Vagina (tissue), 2 donors: Measurements from ENCODE around the gene FGGY. TPM values are rescaled to one million over a fixed set of nuclear protein-coding genes. Genes with fewer than 3 reads are reported as not detected.
"Not testable (repeated sequence)": the region's sequence is repeated elsewhere in the genome, so short reads cannot be mapped to it uniquely, and the experiment has no call there.

Experiments used
- DNase-seq, 2 donors: peaks; one replicate each; pipeline ENCODE4 v3.0.0-alpha.2; 2017; ENCODE audit errors: extremely low spot score in 2 of 2
- H3K27ac ChIP-seq: fragments of 200-600 bp; sonication (generic); one replicate; pipeline ENCODE4 v1.5.1; 2019
- H3K27me3 ChIP-seq: fragments of 200-600 bp; sonication (generic); one replicate; pipeline ENCODE4 v1.5.1; 2019
- H3K36me3 ChIP-seq, 2 donors: fragments of 200-600 bp; sonication (generic); one replicate each; pipeline ENCODE4 v1.5.1; 2017 to 2019
- H3K4me1 ChIP-seq: fragments of 200-600 bp; sonication (generic); one replicate; pipeline ENCODE4 v1.5.1; 2019
- H3K4me3 ChIP-seq, 2 donors: fragments of 200-600 bp; sonication (generic); 1 replicate in 1 of 2; 2 replicates in 1 of 2; pipeline ENCODE4 v1.5.1; 2016 to 2019
- H3K9me3 ChIP-seq: fragments of 200-600 bp; sonication (generic); one replicate; pipeline ENCODE4 v1.5.1; 2019
- CTCF ChIP-seq, 3 experiments: fragments of 450-650 bp in 2 of 3; fragments of 200-600 bp in 1 of 3; sonication (generic) in 1 of 3; IDR thresholded peaks; one replicate each; pipeline ENCODE4 v1.5.1; 2017 to 2019; ENCODE audit warnings: antibody characterized with exemption in 3 of 3, mild to moderate bottlenecking in 2 of 3, moderate library complexity in 2 of 3
- POLR2A ChIP-seq, 2 donors: fragments of 450-650 bp; IDR thresholded peaks; one replicate each; pipeline ENCODE4 v1.6.1; 2017; ENCODE audit warnings: antibody characterized with exemption in 2 of 2, mild to moderate bottlenecking in 2 of 2, moderate library complexity in 2 of 2
- POLR2AphosphoS5 ChIP-seq, 2 donors: sonication (generic); formaldehyde crosslinking; IDR thresholded peaks; one replicate each; pipeline ENCODE4 v1.9.0; 2017; ENCODE audit warnings: antibody characterized with exemption in 2 of 2, mild to moderate bottlenecking in 2 of 2, low read depth in 1 of 2; ENCODE audit not compliant: insufficient read depth in 1 of 2
- intact Hi-C: fragments of 100-400 bp; cut with DNase I; formaldehyde crosslinking; loops from one replicate; pipeline ENCODE4 v1.15.1; 2023
- total RNA-seq: library from RNA; depleted of rRNA; stranded (reverse); fragments of >200 nt; gene quantifications from one replicate; pipeline ENCODE4 v1.2.3, GENCODE V29; 2016

FGGY gene
- total RNA-seq, 1 donor from 2014 or later = 11.8 TPM

- Histone ChIP-seq H3K27me3 (no peaks in the 10 kb centered on the region), H3K4me1 (no peaks in the 10 kb centered on the region), H3K4me3 (no peak overlapping the region), H3K27ac (no peak overlapping the region), H3K36me3 (no peaks in the 10 kb centered on the region), H3K9me3 (no peaks in the 10 kb centered on the region)
- no peak for DNase-seq
- intact Hi-C loops = no loop called here
- TF ChIP-seq POLR2AphosphoS5 (IDR thresholded peaks at IDR 0.05; ENCODE audit: insufficient read depth in 1 of 2, low read depth in 1 of 2) (no peak), POLR2A (IDR thresholded peaks at IDR 0.05) (no peak), CTCF (IDR thresholded peaks at IDR 0.05) (no peak)
Observed at GRCh38 chr1:59556398-59556797, 259.5 kb downstream of the FGGY start.

GRCh38 chr1:59556802-59557548, 260.1 kb downstream of the FGGY start:
- Histone ChIP-seq H3K36me3 (no peaks in the 10 kb centered on the region), H3K4me3 (no peak overlapping the region), H3K9me3 (no peaks in the 10 kb centered on the region), H3K27ac (no peak overlapping the region), H3K27me3 (no peaks in the 10 kb centered on the region), H3K4me1 (no peaks in the 10 kb centered on the region)
- TF ChIP-seq POLR2A (IDR thresholded peaks at IDR 0.05) = no peak
- TF ChIP-seq CTCF (IDR thresholded peaks at IDR 0.05) = no peak
- TF ChIP-seq POLR2AphosphoS5 (IDR thresholded peaks at IDR 0.05; ENCODE audit: insufficient read depth in 1 of 2, low read depth in 1 of 2) = no peak
- no peak for DNase-seq
- intact Hi-C loops = no loop called here

GRCh38 chr1:59557549-59557885, 260.6 kb downstream of the FGGY start:
- H3K27me3 ChIP-seq = no peaks in the 10 kb centered on the region
- no peak overlapping the region for H3K4me3 ChIP-seq
- intact Hi-C loops = no loop called here
- H3K4me1 ChIP-seq = no peaks in the 10 kb centered on the region
- H3K36me3 ChIP-seq = no peaks in the 10 kb centered on the region
- H3K9me3 ChIP-seq = no peaks in the 10 kb centered on the region
- H3K27ac ChIP-seq = no peak overlapping the region
- TF ChIP-seq POLR2AphosphoS5 (IDR thresholded peaks at IDR 0.05; ENCODE audit: insufficient read depth in 1 of 2, low read depth in 1 of 2) (no peak), CTCF (IDR thresholded peaks at IDR 0.05) (no peak), POLR2A (IDR thresholded peaks at IDR 0.05) (no peak)
- no peak for DNase-seq

GRCh38 chr1:59558580-59558979, 261.7 kb downstream of the FGGY start:
- H3K4me3 ChIP-seq, intact Hi-C loops, H3K27me3 ChIP-seq: not testable (repeated sequence)

GRCh38 chr1:59560807-59561450, 264.0 kb downstream of the FGGY start:
- Histone ChIP-seq H3K36me3 (no peaks in the 10 kb centered on the region), H3K4me1 (peaks cover 16% of the 10 kb centered on the region), H3K27me3 (no peaks in the 10 kb centered on the region), H3K27ac (no peak overlapping the region), H3K9me3 (no peaks in the 10 kb centered on the region), H3K4me3 (no peak overlapping the region)
- no peak for DNase-seq
- TF ChIP-seq CTCF (IDR thresholded peaks at IDR 0.05) (no peak), POLR2AphosphoS5 (IDR thresholded peaks at IDR 0.05; ENCODE audit: insufficient read depth in 1 of 2, low read depth in 1 of 2) (no peak), POLR2A (IDR thresholded peaks at IDR 0.05) (no peak)
- intact Hi-C loops = no loop called here

More at GRCh38 chr1:59558580-59558979, 261.7 kb downstream of the FGGY start:
- not testable (repeated sequence) for H3K4me1 ChIP-seq, H3K9me3 ChIP-seq, H3K27ac ChIP-seq, DNase-seq, H3K36me3 ChIP-seq
